NCI-H1105 (cell line): ENCODE results near the gene TGM6.

ENCODE experiments used
- DNase-seq: peaks from one replicate; lab custom pipeline; 2025; lab: John Stamatoyannopoulos, UW

The TGM6 gene

GRCh38 chr20:2364044-2364443 is 16.7 kb upstream of the TGM6 start:
- no peak for DNase-seq

GRCh38 chr20:2365091-2365490 is 15.6 kb upstream of the TGM6 start:
- DNase-seq, result no peak

DNA sequence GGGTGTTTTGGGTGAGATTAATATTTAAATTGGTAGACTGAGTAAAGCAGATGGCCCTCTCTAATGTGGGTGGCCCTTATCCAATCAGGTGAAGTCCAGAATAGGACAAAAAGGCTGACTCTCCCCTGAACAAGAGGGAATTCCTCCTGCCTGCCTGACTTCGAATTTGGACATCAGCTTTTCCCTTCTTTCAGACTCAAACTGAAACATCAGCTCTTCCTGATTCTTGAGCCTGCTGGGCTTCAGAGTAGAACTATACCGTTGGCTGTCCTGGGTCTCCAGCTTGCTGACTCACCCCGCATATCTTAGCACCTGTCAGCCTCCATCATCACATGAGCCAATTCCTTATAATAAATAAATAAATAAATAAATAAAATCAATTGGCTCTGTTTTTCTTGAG is 15.0 kb upstream of the TGM6 start:
- DNase-seq, result no peak

GRCh38 chr20:2368621-2369020 is 12.1 kb upstream of the TGM6 start:
- no peak for DNase-seq

GRCh38 chr20:2373098-2373497 is 7.6 kb upstream of the TGM6 start:
- DNase-seq, result no peak

DNA sequence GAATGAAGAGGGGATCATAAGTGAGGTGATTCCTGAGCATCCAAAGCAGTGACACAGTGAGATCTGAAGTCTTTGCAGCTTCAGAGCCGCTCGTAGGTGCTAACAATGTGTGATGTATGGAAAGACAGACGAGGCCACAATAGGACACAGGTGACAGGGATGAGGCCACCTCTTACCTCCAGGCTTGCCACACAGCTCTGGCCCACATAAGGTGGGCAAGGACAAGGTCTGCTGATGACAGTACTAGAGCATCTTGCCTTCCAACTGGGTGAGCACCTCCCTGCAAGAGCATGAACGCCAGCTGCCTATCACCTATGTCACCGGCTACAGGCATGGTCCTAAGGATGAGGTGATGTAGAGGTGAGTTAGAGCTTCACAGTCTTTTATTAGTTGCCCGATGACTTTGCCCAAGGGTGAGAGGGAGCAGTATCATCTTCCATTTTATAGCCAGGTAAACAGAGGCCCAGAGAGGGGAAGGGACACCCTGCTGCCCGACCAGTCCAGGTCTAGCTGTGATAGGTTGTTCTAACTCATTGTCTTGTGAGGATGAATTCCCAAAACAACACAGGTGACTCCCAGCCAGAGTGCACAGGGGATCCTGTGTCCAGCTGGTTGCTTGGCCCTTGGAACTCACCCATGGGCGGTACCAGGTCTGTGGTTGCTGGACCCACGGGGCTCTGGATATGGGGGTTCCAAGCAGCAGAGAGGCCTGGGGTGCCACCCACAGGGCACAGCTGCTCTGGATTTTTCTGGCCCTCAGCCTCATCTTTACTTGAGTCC is 6.2 kb upstream of the TGM6 start:
- no peak for DNase-seq

- no peak for DNase-seq
These were observed 1.8 kb upstream of the TGM6 start for GRCh38 chr20:2378893-2379292.

DNA sequence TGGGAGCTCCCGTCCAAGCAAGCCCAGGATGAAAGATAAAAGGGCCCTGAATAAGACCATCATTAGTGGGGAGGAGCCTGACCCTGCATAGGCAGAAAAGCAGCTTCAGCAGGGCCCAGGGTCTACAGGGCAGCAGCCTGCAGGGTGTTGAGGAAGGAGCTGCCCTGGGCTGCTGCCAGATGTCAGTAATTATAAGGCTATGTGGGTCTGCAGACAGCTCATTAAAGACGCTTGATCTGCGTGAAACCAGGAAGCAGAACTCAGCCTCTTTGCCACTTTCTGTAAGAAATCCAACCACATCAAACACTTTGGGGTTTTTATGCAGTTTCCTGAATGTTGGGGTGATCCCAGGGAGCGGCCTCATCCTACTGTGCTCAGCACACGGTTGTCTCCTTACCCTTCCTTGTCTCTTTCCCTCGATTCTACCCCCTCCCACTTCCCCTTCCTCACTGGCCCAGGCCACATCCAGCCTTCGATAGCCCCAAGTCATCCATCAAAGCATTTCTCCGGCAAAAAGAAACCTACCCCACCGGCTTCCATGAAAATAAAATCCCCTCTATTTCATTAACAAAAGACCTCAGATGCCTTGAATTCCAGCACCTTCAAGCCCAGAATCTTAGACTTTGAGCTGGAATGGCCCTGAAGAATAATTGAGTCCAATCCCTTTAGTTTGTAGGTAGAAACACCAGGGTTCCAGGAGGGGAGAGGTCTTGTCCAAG is 1.0 kb upstream of the TGM6 start:
- DNase-seq, result no peak

- no peak for DNase-seq
These were observed 602 bp downstream of the TGM6 start for GRCh38 chr20:2381303-2381702.

DNA sequence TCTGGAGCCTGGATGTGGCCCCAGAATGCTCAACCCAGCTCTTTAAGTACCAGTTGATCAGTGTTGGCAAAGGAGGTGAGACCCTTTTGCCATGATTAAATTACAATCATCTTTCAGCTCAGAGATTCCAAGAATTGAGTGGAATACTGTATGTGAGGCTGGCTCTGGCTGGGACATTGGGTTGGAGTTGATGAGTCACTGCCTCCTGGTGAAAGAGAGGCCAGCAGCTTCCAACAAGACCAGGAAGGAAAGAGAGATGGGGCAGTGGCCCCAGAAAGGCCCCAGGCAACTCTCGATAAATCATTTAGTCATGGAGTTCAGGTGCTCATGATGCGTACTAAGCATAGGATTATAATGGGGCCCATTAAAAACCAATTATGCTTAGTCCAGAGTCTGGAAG is 2.1 kb downstream of the TGM6 start:
- no peak for DNase-seq

- no peak for DNase-seq
These were observed 4.3 kb downstream of the TGM6 start for GRCh38 chr20:2385026-2385425.

GRCh38 chr20:2385496-2385895 is 4.8 kb downstream of the TGM6 start:
- DNase-seq, result no peak

GRCh38 chr20:2386516-2387179 is 5.9 kb downstream of the TGM6 start:
- DNase-seq, result no peak

DNA sequence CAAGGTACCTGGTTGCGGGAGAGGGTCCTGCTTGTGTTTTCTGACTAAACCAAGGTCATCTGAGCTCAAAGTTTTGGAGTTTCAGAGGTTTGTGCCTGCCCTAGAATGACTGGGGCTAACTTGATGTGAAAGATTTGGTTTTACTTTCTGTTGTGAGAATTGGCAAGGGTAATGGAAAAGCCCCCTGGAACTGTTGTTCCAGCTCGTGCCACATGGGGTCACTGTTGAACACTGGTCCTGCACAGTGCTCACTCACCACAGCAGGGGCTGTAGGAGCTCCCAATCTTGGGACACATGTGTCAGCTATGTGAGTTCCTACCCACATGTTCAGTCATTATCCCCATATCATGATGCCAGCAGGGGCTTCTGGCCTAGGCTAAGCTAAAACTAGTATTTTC is 6.5 kb downstream of the TGM6 start:
- DNase-seq, result peak; percentile 16

GRCh38 chr20:2387580-2387979 is 6.9 kb downstream of the TGM6 start:
- no peak for DNase-seq

GRCh38 chr20:2390951-2391675 is 10.4 kb downstream of the TGM6 start:
- DNase-seq, result no peak

DNA sequence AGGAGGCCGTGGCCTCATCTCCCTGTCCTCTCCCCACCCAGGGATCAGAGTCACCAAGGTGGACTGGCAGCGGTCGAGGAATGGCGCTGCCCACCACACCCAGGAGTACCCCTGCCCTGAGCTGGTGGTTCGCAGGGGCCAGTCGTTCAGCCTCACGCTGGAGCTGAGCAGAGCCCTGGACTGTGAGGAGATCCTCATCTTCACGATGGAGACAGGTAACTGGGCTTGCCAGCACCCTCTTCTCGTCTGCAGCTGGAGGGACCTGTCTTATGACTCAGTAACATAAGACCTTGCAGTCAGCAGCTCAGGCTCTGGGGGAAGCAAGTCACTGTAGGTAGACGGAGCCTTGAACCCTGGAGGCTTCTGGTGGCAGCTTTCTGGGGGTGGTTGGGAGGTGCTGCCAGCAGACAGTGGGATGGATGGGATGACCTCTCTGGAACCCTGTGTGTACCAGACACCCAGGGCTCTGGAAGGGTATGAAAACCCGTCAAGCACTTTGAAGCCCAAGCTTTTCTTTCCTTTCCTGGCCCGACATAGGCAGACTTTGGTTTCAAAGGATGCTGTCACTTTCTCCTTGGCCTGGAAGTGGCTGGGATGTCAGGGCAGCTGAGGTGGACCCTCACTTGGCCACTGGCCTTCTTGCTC is 13.8 kb downstream of the TGM6 start:
- no peak for DNase-seq

- no peak for DNase-seq
These were observed 14.4 kb downstream of the TGM6 start for GRCh38 chr20:2395136-2395535.

- no peak for DNase-seq
These were observed 15.6 kb downstream of the TGM6 start for GRCh38 chr20:2396241-2396814.

DNA sequence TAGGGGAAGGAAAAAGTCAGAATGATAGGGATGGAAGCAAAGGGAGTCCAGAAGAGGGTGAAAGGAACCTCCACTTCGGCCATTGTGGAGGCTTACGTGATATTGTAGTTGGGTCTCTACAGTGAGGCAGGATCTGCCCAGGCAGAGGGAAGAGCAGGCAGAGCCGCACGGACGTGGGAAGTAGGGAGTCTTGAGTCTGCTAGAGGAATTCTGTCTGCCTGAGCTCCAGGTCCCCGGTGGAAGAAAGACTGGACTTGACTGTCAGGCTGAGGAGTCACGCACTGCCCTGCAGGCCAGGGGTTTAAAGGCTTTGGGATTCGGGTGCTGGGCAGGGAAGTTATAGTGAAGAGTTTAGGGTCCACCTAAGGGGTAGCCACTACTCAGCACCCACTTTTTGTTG is 16.4 kb downstream of the TGM6 start:
- DNase-seq, result no peak

GRCh38 chr20:2397595-2398145 is 17.0 kb downstream of the TGM6 start:
- DNase-seq, result no peak
